Trophoblast cell (in vitro differentiated cells and primary cell): Measurements from ENCODE around the gene CCDC12.
A peak's percentile ranks its signal among the peaks of the same experiment; 100 is the strongest.

Experiments used
- DNase-seq, 2 donors: peaks; one replicate each; pipeline ENCODE4 v3.0.0-alpha.2; 2016
- H2AFZ ChIP-seq: 2 replicates; pipeline ENCODE4 v1.6.1; 2013; ENCODE audit warnings: low read length, moderate library complexity, mild to moderate bottlenecking; ENCODE audit not compliant: insufficient read depth, poor library complexity
- H2AK5ac ChIP-seq: 2 replicates; pipeline ENCODE4 v1.6.1; 2013; ENCODE audit warnings: mild to moderate bottlenecking, low read length
- H2BK120ac ChIP-seq: 2 replicates; pipeline ENCODE4 v1.6.1; 2013; ENCODE audit warnings: low read length, mild to moderate bottlenecking, moderate library complexity; ENCODE audit not compliant: insufficient read depth, poor library complexity
- H2BK12ac ChIP-seq: 2 replicates; pipeline ENCODE4 v1.6.1; 2013; ENCODE audit warnings: mild to moderate bottlenecking, low read length, moderate library complexity
- H2BK5ac ChIP-seq: 2 replicates; pipeline ENCODE4 v1.6.1; 2013; ENCODE audit warnings: low read length, low read depth, moderate library complexity, mild to moderate bottlenecking; ENCODE audit not compliant: poor library complexity
- H3K14ac ChIP-seq: 2 replicates; pipeline ENCODE4 v1.6.1; 2013; ENCODE audit warnings: mild to moderate bottlenecking, low read length
- H3K18ac ChIP-seq: 2 replicates; pipeline ENCODE4 v1.6.1; 2013; ENCODE audit warnings: mild to moderate bottlenecking, low read length
- H3K23ac ChIP-seq: 2 replicates; pipeline ENCODE4 v1.6.1; 2013; ENCODE audit warnings: low read length
- H3K27ac ChIP-seq: 2 replicates; pipeline ENCODE4 v1.5.1; 2013; ENCODE audit warnings: low read depth, mild to moderate bottlenecking, inconsistent platforms, low read length, moderate library complexity
- H3K27me3 ChIP-seq: 2 replicates; pipeline ENCODE4 v1.6.1; 2013; ENCODE audit warnings: inconsistent platforms, mild to moderate bottlenecking, low read length, moderate library complexity; ENCODE audit not compliant: insufficient read depth
- H3K36me3 ChIP-seq, 2 experiments: 1 replicate in 1 of 2; 2 replicates in 1 of 2; pipeline ENCODE4 v1.6.1; 2013; ENCODE audit warnings: low read length in 2 of 2, mild to moderate bottlenecking in 2 of 2, moderate library complexity in 1 of 2; ENCODE audit not compliant: insufficient read depth in 2 of 2, control insufficient read depth in 1 of 2
- H3K4ac ChIP-seq: 2 replicates; pipeline ENCODE4 v1.6.1; 2013; ENCODE audit warnings: low read depth, mild to moderate bottlenecking, low read length, moderate library complexity
- H3K4me1 ChIP-seq, 2 experiments: 1 replicate in 1 of 2; 2 replicates in 1 of 2; pipeline ENCODE4 v1.6.1; 2013; ENCODE audit warnings: low read length in 2 of 2, mild to moderate bottlenecking in 2 of 2, moderate library complexity in 1 of 2; ENCODE audit not compliant: insufficient read depth in 2 of 2, control insufficient read depth in 1 of 2
- H3K4me2 ChIP-seq: 2 replicates; pipeline ENCODE4 v1.6.1; 2013; ENCODE audit warnings: inconsistent platforms, mild to moderate bottlenecking, low read length, moderate library complexity
- H3K4me3 ChIP-seq: 2 replicates; pipeline ENCODE4 v1.5.1; 2013; ENCODE audit warnings: mild to moderate bottlenecking, low read depth, low read length, inconsistent platforms
- H3K79me1 ChIP-seq: one replicate; pipeline ENCODE4 v1.6.1; 2013; ENCODE audit warnings: low read length
- H3K79me2 ChIP-seq: 2 replicates; pipeline ENCODE4 v1.6.1; 2013; ENCODE audit warnings: low read length, mild to moderate bottlenecking; ENCODE audit not compliant: control insufficient read depth, insufficient read depth, poor library complexity
- H3K9ac ChIP-seq: 2 replicates; pipeline ENCODE4 v1.6.1; 2013; ENCODE audit warnings: mild to moderate bottlenecking, low read length
- H3K9me3 ChIP-seq: 2 replicates; pipeline ENCODE4 v1.6.1; 2013; ENCODE audit warnings: low read depth, mild to moderate bottlenecking, control low read depth, inconsistent platforms, low read length; ENCODE audit not compliant: insufficient read depth
- H4K12ac ChIP-seq: 2 replicates; pipeline ENCODE4 v1.6.1; 2013; ENCODE audit warnings: low read depth, mild to moderate bottlenecking, low read length, moderate library complexity
- H4K8ac ChIP-seq: 2 replicates; pipeline ENCODE4 v1.6.1; 2013; ENCODE audit warnings: low read depth, mild to moderate bottlenecking, low read length, moderate library complexity
- H4K91ac ChIP-seq: one replicate; pipeline ENCODE4 v1.6.1; 2013; ENCODE audit warnings: low read depth, mild to moderate bottlenecking, low read length, moderate library complexity
- WGBS: extraction: QIAGEN DNeasy Blood & Tissue Kit; methylation state at CpG from one replicate; pipeline ENCODE4 v1.1.7; 2013; ENCODE audit warnings: missing lambda C conversion rate; ENCODE audit not compliant: insufficient read length, insufficient coverage; ENCODE audit errors: extremely low coverage; 5-methylcytosine and 5-hydroxymethylcytosine counted together

Gene CCDC12

GRCh38 chr3:46904303-46905212, 72.0 kb downstream of the CCDC12 start:
- no CpG with 5 or more reads among the region's 18 CpGs for WGBS
- no peak overlapping the region for H2AFZ ChIP-seq
- no peak overlapping the region for H4K12ac ChIP-seq
- peaks cover 3% of the 10 kb centered on the region in 2 experiments for H3K4me1 ChIP-seq
- H2BK120ac ChIP-seq = no peak overlapping the region
- no peak overlapping the region for H3K4me2 ChIP-seq
- DNase-seq = no peak
- no peak overlapping the region for H4K8ac ChIP-seq
- no peaks in the 10 kb centered on the region for H3K79me2 ChIP-seq
- H3K18ac ChIP-seq = no peak overlapping the region
- no peaks in the 10 kb centered on the region for H3K36me3 ChIP-seq
- no peak overlapping the region for H4K91ac ChIP-seq
- H2BK12ac ChIP-seq = no peak overlapping the region
- H2AK5ac ChIP-seq = no peak overlapping the region
- H3K14ac ChIP-seq = no peak overlapping the region
- H3K27me3 ChIP-seq = no peaks in the 10 kb centered on the region
- no peak overlapping the region for H3K23ac ChIP-seq
- H3K79me1 ChIP-seq = no peaks in the 10 kb centered on the region
- H3K9me3 ChIP-seq = peaks cover 2% of the 10 kb centered on the region
- no peak overlapping the region for H3K4ac ChIP-seq
- H3K27ac ChIP-seq = no peak overlapping the region
- H3K9ac ChIP-seq = no peak overlapping the region
- H2BK5ac ChIP-seq = no peak overlapping the region
- no peak overlapping the region for H3K4me3 ChIP-seq

GRCh38 chr3:46903341-46904302, 72.9 kb downstream of the CCDC12 start:
- H3K79me2 ChIP-seq = no peaks in the 10 kb centered on the region
- H2BK12ac ChIP-seq = no peak overlapping the region
- no peak overlapping the region for H4K91ac ChIP-seq
- no peak overlapping the region for H2AFZ ChIP-seq
- no peaks in the 10 kb centered on the region for H3K79me1 ChIP-seq
- H3K4me3 ChIP-seq = no peak overlapping the region
- H3K14ac ChIP-seq = peak overlapping the region; percentile 20
- H3K9me3 ChIP-seq = peaks cover 2% of the 10 kb centered on the region
- H2BK5ac ChIP-seq = no peak overlapping the region
- no peak overlapping the region for H3K9ac ChIP-seq
- DNase-seq = peak in 1 of 2 donors; percentile 45
- H3K18ac ChIP-seq = no peak overlapping the region
- H4K8ac ChIP-seq = no peak overlapping the region
- no peak overlapping the region for H3K4me2 ChIP-seq
- no peak overlapping the region for H3K23ac ChIP-seq
- peak overlapping the region; percentile 23 for H2AK5ac ChIP-seq
- H2BK120ac ChIP-seq = no peak overlapping the region
- H3K4ac ChIP-seq = no peak overlapping the region
- H3K4me1 ChIP-seq = peaks cover 3% of the 10 kb centered on the region in 2 experiments
- H3K27ac ChIP-seq = no peak overlapping the region
- no CpG with 5 or more reads among the region's 21 CpGs for WGBS
- no peaks in the 10 kb centered on the region for H3K27me3 ChIP-seq
- H3K36me3 ChIP-seq = no peaks in the 10 kb centered on the region
- H4K12ac ChIP-seq = no peak overlapping the region

- no peak overlapping the region for H2AK5ac ChIP-seq
- H2BK120ac ChIP-seq = no peak overlapping the region
- DNase-seq = no peak
Measured at GRCh38 chr3:46902188-46902631, 74.3 kb downstream of the CCDC12 start.

GRCh38 chr3:46901591-46902187, 74.9 kb downstream of the CCDC12 start:
- no peak overlapping the region for H2BK120ac ChIP-seq
- no peak overlapping the region for H2AK5ac ChIP-seq
- H3K27ac ChIP-seq = no peak overlapping the region
- H3K4ac ChIP-seq = no peak overlapping the region
- H3K79me2 ChIP-seq = no peaks in the 10 kb centered on the region
- H4K91ac ChIP-seq = no peak overlapping the region
- no peak overlapping the region for H3K18ac ChIP-seq
- no CpG with 5 or more reads among the region's 17 CpGs for WGBS
- peaks cover 3% of the 10 kb centered on the region in 2 experiments for H3K4me1 ChIP-seq
- H3K79me1 ChIP-seq = no peaks in the 10 kb centered on the region
- H4K12ac ChIP-seq = no peak overlapping the region
- H3K9ac ChIP-seq = no peak overlapping the region
- no peak overlapping the region for H2BK12ac ChIP-seq
- DNase-seq = no peak
- H3K4me3 ChIP-seq = no peak overlapping the region
- no peak overlapping the region for H2BK5ac ChIP-seq
- H3K27me3 ChIP-seq = no peaks in the 10 kb centered on the region
- H3K9me3 ChIP-seq = peaks cover 4% of the 10 kb centered on the region
- H3K23ac ChIP-seq = no peak overlapping the region
- H3K4me2 ChIP-seq = no peak overlapping the region
- no peak overlapping the region for H3K14ac ChIP-seq
- H3K36me3 ChIP-seq = no peaks in the 10 kb centered on the region
- no peak overlapping the region for H2AFZ ChIP-seq
- H4K8ac ChIP-seq = no peak overlapping the region

More at GRCh38 chr3:46902188-46902631, 74.3 kb downstream of the CCDC12 start:
- Histone ChIP-seq H2BK12ac (no peak overlapping the region), H3K4ac (no peak overlapping the region), H4K8ac (no peak overlapping the region), H3K4me1 (peaks cover 3% of the 10 kb centered on the region in 2 experiments), H3K9ac (no peak overlapping the region), H3K36me3 (no peaks in the 10 kb centered on the region), H3K27ac (no peak overlapping the region), H3K4me3 (no peak overlapping the region), H2AFZ (no peak overlapping the region), H3K23ac (no peak overlapping the region), H3K4me2 (no peak overlapping the region), H4K12ac (no peak overlapping the region), H3K18ac (no peak overlapping the region), H3K14ac (no peak overlapping the region), H3K79me2 (no peaks in the 10 kb centered on the region), H3K9me3 (peaks cover 4% of the 10 kb centered on the region), H3K79me1 (no peaks in the 10 kb centered on the region), H3K27me3 (no peaks in the 10 kb centered on the region), H4K91ac (no peak overlapping the region), H2BK5ac (no peak overlapping the region)
- no CpG with 5 or more reads among the region's 15 CpGs for WGBS
